GM19043 (cell line): ENCODE data around the gene LRRC10.

Experiments used
- ATAC-seq: cut with Tn5 transposase; IDR thresholded peaks from one replicate; pipeline ENCODE4 v1.9.1; 2021; ENCODE audit warnings: low read depth; ENCODE audit not compliant: unreplicated experiment

LRRC10 gene

GRCh38 chr12:69570545-69571399 lies 39.9 kb downstream of the LRRC10 start:
- peak; percentile 72 for ATAC-seq

GRCh38 chr12:69570000-69570516 lies 40.6 kb downstream of the LRRC10 start:
- no peak for ATAC-seq

- ATAC-seq, result no peak
Observed at GRCh38 chr12:69569236-69569635, 41.5 kb downstream of the LRRC10 start.

GRCh38 chr12:69566603-69567002 lies 44.1 kb downstream of the LRRC10 start:
- ATAC-seq, result no peak

- ATAC-seq, result no peak
Observed at GRCh38 chr12:69563166-69563762, 47.4 kb downstream of the LRRC10 start.
